ENCODE measurements around the gene NEK4.

NEK4 gene

DNA sequence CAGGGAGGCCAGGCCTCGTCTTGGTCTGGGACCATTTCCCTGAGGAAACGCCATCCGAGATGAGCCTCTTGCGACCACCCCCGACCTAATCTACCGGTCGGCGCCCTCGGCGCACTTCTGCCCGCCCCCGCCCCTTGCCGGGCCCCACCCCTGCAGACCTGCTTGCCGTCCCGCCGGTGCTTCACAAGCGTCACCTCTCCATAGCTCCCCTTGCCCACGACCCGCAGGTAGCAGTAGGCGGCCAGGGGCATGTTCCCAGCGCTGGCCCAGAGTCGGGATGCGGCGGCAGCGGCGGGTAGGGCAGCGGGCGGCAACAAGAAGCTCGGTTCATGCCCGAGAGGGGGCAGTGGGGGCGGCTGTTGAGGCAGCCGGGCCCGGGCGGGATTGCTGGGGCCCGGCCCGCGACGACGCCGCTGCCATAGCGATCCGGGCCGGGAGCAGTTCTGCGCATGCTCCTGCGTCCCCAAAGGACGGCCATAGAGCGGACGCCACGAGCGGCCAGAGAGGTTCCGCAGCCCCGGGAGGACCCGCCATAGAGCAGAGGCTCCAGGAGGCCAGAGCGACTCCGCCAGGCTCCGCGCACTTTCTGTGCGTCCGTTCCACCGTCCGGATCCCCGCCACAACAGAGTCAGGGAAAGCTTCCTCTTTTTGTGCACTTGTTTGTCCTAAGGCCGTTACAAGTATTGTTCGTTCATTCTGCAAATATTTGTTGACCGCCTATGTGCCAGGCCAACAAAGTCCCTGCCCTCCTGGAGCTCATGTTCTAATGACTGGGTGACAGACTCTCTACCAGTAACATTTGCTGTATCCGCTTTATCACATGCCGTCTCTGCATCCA lies at the start of gene NEK4:
NEK4 (minus strand) TSS at position 445 of the 838 bp plus-strand sequence; CDS start at position 251, 194 bp downstream.
- no peak for TF ChIP-seq CTCF (IDR thresholded peaks at IDR 0.05; ENCODE audit: insufficient read depth, missing control alignments)
- no peak for FAIRE-seq
- peak; percentile 64 for DNase-seq (ENCODE audit: insufficient read length, low spot score)

GRCh38 chr3:52819936-52820335 lies 49.2 kb upstream of the NEK4 start:
- TF ChIP-seq CTCF (IDR thresholded peaks at IDR 0.05; ENCODE audit: insufficient read depth, missing control alignments): no peak
- DNase-seq (ENCODE audit: insufficient read length, low spot score) (no peak), FAIRE-seq (no peak)

- DNase-seq (ENCODE audit: insufficient read length, low spot score): no peak
Observed at GRCh38 chr3:52817860-52818259, 47.1 kb upstream of the NEK4 start.

DNA sequence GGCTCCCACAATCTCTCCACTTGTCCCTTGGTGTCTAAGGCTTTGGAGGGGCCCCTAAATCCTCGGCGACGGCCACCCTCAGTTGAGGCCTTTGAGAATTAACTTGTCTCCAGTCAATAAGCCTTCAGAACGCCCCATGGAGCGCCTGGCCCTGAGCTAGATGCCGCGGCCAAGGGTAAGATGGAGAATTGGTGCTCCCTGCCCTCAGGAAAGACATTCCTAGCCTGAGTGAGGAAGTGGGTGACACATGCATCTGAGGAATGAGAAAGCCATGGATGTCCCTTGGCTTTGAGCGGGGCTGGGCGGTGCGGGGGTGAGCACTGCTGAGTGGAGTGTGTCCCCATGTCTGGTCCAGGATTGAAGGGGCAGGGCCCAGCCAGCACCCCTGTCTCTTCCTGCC lies 46.5 kb upstream of the NEK4 start:
- DNase-seq (ENCODE audit: insufficient read length, low spot score): no peak
- no peak for FAIRE-seq
- no peak for TF ChIP-seq CTCF (IDR thresholded peaks at IDR 0.05; ENCODE audit: insufficient read depth, missing control alignments)

More at GRCh38 chr3:52817860-52818259, 47.1 kb upstream of the NEK4 start:
- no peak for TF ChIP-seq CTCF (IDR thresholded peaks at IDR 0.05; ENCODE audit: insufficient read depth, missing control alignments)
- no peak for FAIRE-seq

- DNase-seq (ENCODE audit: insufficient read length, low spot score): no peak
- TF ChIP-seq CTCF (IDR thresholded peaks at IDR 0.05; ENCODE audit: insufficient read depth, missing control alignments): no peak
- no peak for FAIRE-seq
Observed at GRCh38 chr3:52816654-52817053, 45.9 kb upstream of the NEK4 start.

GRCh38 chr3:52816199-52816598 lies 45.5 kb upstream of the NEK4 start:
- no peak for DNase-seq (ENCODE audit: insufficient read length, low spot score)
- no peak for FAIRE-seq
- TF ChIP-seq CTCF (IDR thresholded peaks at IDR 0.05; ENCODE audit: insufficient read depth, missing control alignments): no peak

GRCh38 chr3:52813810-52814209 lies 43.1 kb upstream of the NEK4 start:
- TF ChIP-seq CTCF (IDR thresholded peaks at IDR 0.05; ENCODE audit: insufficient read depth, missing control alignments): no peak
- no peak for DNase-seq (ENCODE audit: insufficient read length, low spot score)
- no peak for FAIRE-seq

Measured in D721Med (cell line).